HepG2 (cell line): Measurements from ENCODE around the gene FLT3LG. TPM values are rescaled to one million over a fixed set of nuclear protein-coding genes. Genes with fewer than 3 reads are reported as not detected.
A peak's percentile ranks its signal among the peaks of the same experiment; 100 is the strongest.

ENCODE experiments used
- BRCA1 ChIP-seq: sonication (generic); formaldehyde crosslinking; IDR thresholded peaks from 2 replicates; pipeline ENCODE4 v1.4.0; 2020; ENCODE audit warnings: missing genetic modification reagents
- CENPX ChIP-seq: sonication (generic); formaldehyde crosslinking; IDR thresholded peaks from 2 replicates; pipeline ENCODE4 v1.9.0; 2021; ENCODE audit warnings: mild to moderate bottlenecking, missing genetic modification reagents, moderate library complexity
- EP300 ChIP-seq, 3 experiments: sonication (generic) in 1 of 3; formaldehyde crosslinking in 1 of 3; IDR thresholded peaks; 2 replicates each; pipeline versions ENCODE4 v1.5.1 to v1.6.1; 2011 to 2020; ENCODE audit warnings: low read depth in 2 of 3, low read length in 2 of 3, borderline replicate concordance in 1 of 3, improper control_type of control experiment in 1 of 3, mild to moderate bottlenecking in 1 of 3, missing genetic modification reagents in 1 of 3, moderate library complexity in 1 of 3
- ETV6 ChIP-seq: sonication (generic); formaldehyde crosslinking; conservative IDR thresholded peaks from 2 replicates; pipeline ENCODE4 v1.4.0; 2020; ENCODE audit warnings: missing genetic modification reagents
- FOXK2 ChIP-seq: fragments of 450-650 bp; IDR thresholded peaks from 2 replicates; pipeline ENCODE4 v1.6.1; 2016
- GTF2F1 ChIP-seq: fragments of 150-350 bp; IDR thresholded peaks from 2 replicates; pipeline ENCODE4 v1.6.1; 2014; ENCODE audit warnings: low read length
- IRF2 ChIP-seq: IDR thresholded peaks from 2 replicates; pipeline ENCODE4 v1.6.1; 2018; ENCODE audit warnings: missing genetic modification reagents, missing compliant biosample characterization
- KDM3A ChIP-seq: IDR thresholded peaks from 2 replicates; pipeline ENCODE4 v1.6.1; 2018; ENCODE audit warnings: low read depth, missing compliant biosample characterization
- NRL ChIP-seq: sonication (generic); formaldehyde crosslinking; IDR thresholded peaks from 2 replicates; pipeline ENCODE4 v1.5.0; 2020; ENCODE audit warnings: missing genetic modification reagents, mild to moderate bottlenecking, moderate library complexity, borderline replicate concordance
- PHF5A ChIP-seq: IDR thresholded peaks from one replicate; pipeline ENCODE4 v1.6.1; 2018; ENCODE audit warnings: low read depth, missing genetic modification reagents; ENCODE audit not compliant: unreplicated experiment
- RARA ChIP-seq: IDR thresholded peaks from 2 replicates; pipeline ENCODE4 v1.6.1; 2016; ENCODE audit warnings: missing genetic modification reagents, missing compliant biosample characterization
- RBM22 ChIP-seq: fragments of 200-400 bp; formaldehyde crosslinking; optimal IDR thresholded peaks from 2 replicates; pipeline ENCODE3; 2017; ENCODE audit warnings: mild to moderate bottlenecking, low read length, moderate library complexity
- REL ChIP-seq: sonication (generic); formaldehyde crosslinking; conservative IDR thresholded peaks from 2 replicates; pipeline ENCODE4 v1.8.0; 2022; ENCODE audit warnings: mild to moderate bottlenecking, missing genetic modification reagents, moderate library complexity
- RFXANK ChIP-seq: IDR thresholded peaks from 2 replicates; pipeline ENCODE4 v1.6.1; 2016
- SP1 ChIP-seq, 2 experiments: fragments of 450-650 bp in 1 of 2; sonication (generic) in 1 of 2; formaldehyde crosslinking in 1 of 2; IDR thresholded peaks; 2 replicates each; pipeline versions ENCODE4 v1.4.0 to v1.6.1; 2016 to 2020; ENCODE audit warnings: missing genetic modification reagents in 1 of 2
- TGIF2 ChIP-seq: IDR thresholded peaks from 2 replicates; pipeline ENCODE4 v1.6.1; 2016; ENCODE audit warnings: control low read depth, missing compliant biosample characterization
- ZNF430 ChIP-seq: sonication (generic); formaldehyde crosslinking; IDR thresholded peaks from 2 replicates; pipeline ENCODE4 v1.9.0; 2021; ENCODE audit warnings: mild to moderate bottlenecking, missing genetic modification reagents
- ZNF709 ChIP-seq: sonication (generic); formaldehyde crosslinking; IDR thresholded peaks from 2 replicates; pipeline ENCODE4 v1.5.0; 2020; ENCODE audit warnings: mild to moderate bottlenecking, missing genetic modification reagents
- polyA plus RNA-seq, 8 experiments: library from polyadenylated mRNA; depleted of rRNA in 3 of 8; stranded (reverse) in 7 of 8; unstranded in 1 of 8; fragments of >200 nt; fragmentation: Illumina TruSeq in 4 of 8; extraction: Trizol in 4 of 8; gene quantifications; 2 replicates each; pipeline versions ENCODE4 v1.2.1 to v1.2.3, GENCODE V29; 2011 to 2016; ENCODE audit warnings: low read depth in 4 of 8, missing spikeins in 1 of 8, mixed read lengths in 1 of 8; ENCODE audit not compliant: insufficient read depth in 1 of 8
- total RNA-seq, 5 experiments: library from RNA; depleted of rRNA; stranded (reverse); fragments of >200 nt; fragmentation: Illumina TruSeq; extraction: Trizol; gene quantifications; 2 replicates each; pipeline ENCODE4 v1.2.3, GENCODE V29; 2016; ENCODE audit warnings: low read depth in 1 of 5
- TF ChIP-seq, protein P1 (sequence below): IDR thresholded peaks from 2 replicates; pipeline ENCODE4 v1.6.1; 2016
- TF ChIP-seq, protein P2 (sequence below): IDR thresholded peaks from 2 replicates; pipeline ENCODE4 v1.4.0; 2020; ENCODE audit warnings: mild to moderate bottlenecking, missing genetic modification reagents
- TF ChIP-seq, protein P3 (sequence below): sonication (generic); formaldehyde crosslinking; conservative IDR thresholded peaks from 2 replicates; pipeline ENCODE4 v1.4.0; 2020; ENCODE audit warnings: missing genetic modification reagents
- TF ChIP-seq, protein P4 (sequence below): sonication (generic); formaldehyde crosslinking; IDR thresholded peaks from 2 replicates; pipeline ENCODE4 v1.5.1; 2020; ENCODE audit warnings: mild to moderate bottlenecking, missing genetic modification reagents, moderate library complexity

Gene FLT3LG
- total and polyA plus RNA-seq, 2 of the 13 experiments (the other 11 are each of a cell fraction or from before 2014, with no cell fraction given) = 1.5 to 2.6 TPM

DNA sequence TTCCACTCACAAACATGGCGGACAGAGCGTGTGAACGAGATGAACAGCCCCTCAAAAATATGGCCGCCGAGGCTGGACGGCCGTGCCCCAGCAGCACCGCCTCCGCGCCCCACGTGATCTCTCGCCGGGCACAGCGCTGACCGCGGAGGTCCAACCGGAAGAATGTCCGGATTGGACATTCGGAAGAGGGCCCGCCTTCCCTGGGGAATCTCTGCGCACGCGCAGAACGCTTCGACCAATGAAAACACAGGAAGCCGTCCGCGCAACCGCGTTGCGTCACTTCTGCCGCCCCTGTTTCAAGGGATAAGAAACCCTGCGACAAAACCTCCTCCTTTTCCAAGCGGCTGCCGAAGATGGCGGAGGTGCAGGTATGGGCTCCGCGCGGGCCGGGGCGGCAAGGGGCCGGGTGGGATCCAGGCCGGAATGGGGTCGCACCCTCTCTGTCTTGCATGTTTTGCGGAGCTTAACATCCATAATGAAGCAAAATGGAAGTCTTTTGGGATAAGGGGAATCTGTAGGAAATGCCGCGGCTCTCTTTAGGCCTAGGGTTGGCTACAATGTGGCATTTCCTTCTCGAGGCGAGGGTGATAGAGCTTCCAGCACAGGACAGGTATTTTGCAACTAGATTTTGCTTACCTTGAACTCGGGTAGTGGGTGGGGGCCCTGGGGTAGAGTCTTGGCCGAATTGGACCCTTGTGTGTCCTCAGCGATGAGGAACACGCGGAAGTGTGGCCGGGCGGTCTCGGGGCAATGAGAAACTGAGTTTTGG is 13.4 kb downstream of the FLT3LG start, which contains the start of gene RPL13A (continued):
- TF ChIP-seq RBM22 (peak; percentile 21), NRL (CRISPR knock-in tag) (peak; percentile 32; the same call in 1 of the 2 replicates), IRF2 (CRISPR knock-in tag) (peak; percentile 92), REL (CRISPR knock-in tag) (0 out of 2 replicates have a peak, but pooled peaks have one; percentile 21), RFXANK (CRISPR knock-in tag) (peak; percentile 93; the same call in 1 of the 2 replicates), ZNF709 (CRISPR knock-in tag) (no peak; the same call in 1 of the 2 replicates), PHF5A (CRISPR knock-in tag) (peak; percentile 74), ZNF430 (CRISPR knock-in tag) (peak; percentile 98), CENPX (CRISPR knock-in tag) (no peak), FOXK2 (peak; percentile 65; the same call in 1 of the 2 replicates), EP300 (IDR thresholded peaks at IDR 0.05; ENCODE audit: low read depth in 2 of 2, low read length in 2 of 2) (no peak; a peak in 1 of 4 replicates), EP300 (CRISPR knock-in tag; IDR thresholded peaks at IDR 0.05; ENCODE audit: borderline replicate concordance) (peak; percentile 69; the same call in 1 of the 2 replicates), SP1 (IDR thresholded peaks at IDR 0.05) (no peak), SP1 (CRISPR knock-in tag; IDR thresholded peaks at IDR 0.05) (peak; percentile 68), TGIF2 (CRISPR knock-in tag) (peak; percentile 38), BRCA1 (CRISPR knock-in tag) (no peak; the same call in 1 of the 2 replicates), ETV6 (0 out of 2 replicates have a peak, but pooled peaks have one; percentile 31), KDM3A (peak; percentile 55; the same call in 1 of the 2 replicates), GTF2F1 (peak; percentile 79; the same call in 1 of the 2 replicates), RARA (CRISPR knock-in tag) (no peak; the same call in 1 of the 2 replicates)
- TF ChIP-seq, protein P1, sequence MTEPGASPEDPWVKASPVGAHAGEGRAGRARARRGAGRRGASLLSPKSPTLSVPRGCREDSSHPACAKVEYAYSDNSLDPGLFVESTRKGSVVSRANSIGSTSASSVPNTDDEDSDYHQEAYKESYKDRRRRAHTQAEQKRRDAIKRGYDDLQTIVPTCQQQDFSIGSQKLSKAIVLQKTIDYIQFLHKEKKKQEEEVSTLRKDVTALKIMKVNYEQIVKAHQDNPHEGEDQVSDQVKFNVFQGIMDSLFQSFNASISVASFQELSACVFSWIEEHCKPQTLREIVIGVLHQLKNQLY = 0 out of 2 replicates have a peak, but pooled peaks have one; percentile 12
- TF ChIP-seq, protein P2, sequence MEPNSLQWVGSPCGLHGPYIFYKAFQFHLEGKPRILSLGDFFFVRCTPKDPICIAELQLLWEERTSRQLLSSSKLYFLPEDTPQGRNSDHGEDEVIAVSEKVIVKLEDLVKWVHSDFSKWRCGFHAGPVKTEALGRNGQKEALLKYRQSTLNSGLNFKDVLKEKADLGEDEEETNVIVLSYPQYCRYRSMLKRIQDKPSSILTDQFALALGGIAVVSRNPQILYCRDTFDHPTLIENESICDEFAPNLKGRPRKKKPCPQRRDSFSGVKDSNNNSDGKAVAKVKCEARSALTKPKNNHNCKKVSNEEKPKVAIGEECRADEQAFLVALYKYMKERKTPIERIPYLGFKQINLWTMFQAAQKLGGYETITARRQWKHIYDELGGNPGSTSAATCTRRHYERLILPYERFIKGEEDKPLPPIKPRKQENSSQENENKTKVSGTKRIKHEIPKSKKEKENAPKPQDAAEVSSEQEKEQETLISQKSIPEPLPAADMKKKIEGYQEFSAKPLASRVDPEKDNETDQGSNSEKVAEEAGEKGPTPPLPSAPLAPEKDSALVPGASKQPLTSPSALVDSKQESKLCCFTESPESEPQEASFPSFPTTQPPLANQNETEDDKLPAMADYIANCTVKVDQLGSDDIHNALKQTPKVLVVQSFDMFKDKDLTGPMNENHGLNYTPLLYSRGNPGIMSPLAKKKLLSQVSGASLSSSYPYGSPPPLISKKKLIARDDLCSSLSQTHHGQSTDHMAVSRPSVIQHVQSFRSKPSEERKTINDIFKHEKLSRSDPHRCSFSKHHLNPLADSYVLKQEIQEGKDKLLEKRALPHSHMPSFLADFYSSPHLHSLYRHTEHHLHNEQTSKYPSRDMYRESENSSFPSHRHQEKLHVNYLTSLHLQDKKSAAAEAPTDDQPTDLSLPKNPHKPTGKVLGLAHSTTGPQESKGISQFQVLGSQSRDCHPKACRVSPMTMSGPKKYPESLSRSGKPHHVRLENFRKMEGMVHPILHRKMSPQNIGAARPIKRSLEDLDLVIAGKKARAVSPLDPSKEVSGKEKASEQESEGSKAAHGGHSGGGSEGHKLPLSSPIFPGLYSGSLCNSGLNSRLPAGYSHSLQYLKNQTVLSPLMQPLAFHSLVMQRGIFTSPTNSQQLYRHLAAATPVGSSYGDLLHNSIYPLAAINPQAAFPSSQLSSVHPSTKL (CRISPR knock-in tag) = no peak
- TF ChIP-seq, protein P3, sequence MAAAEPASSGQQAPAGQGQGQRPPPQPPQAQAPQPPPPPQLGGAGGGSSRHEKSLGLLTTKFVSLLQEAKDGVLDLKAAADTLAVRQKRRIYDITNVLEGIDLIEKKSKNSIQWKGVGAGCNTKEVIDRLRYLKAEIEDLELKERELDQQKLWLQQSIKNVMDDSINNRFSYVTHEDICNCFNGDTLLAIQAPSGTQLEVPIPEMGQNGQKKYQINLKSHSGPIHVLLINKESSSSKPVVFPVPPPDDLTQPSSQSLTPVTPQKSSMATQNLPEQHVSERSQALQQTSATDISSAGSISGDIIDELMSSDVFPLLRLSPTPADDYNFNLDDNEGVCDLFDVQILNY = peak; percentile 58; the same call in 1 of the 2 replicates
- TF ChIP-seq, protein P4, sequence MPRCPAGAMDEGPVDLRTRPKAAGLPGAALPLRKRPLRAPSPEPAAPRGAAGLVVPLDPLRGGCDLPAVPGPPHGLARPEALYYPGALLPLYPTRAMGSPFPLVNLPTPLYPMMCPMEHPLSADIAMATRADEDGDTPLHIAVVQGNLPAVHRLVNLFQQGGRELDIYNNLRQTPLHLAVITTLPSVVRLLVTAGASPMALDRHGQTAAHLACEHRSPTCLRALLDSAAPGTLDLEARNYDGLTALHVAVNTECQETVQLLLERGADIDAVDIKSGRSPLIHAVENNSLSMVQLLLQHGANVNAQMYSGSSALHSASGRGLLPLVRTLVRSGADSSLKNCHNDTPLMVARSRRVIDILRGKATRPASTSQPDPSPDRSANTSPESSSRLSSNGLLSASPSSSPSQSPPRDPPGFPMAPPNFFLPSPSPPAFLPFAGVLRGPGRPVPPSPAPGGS (CRISPR knock-in tag) = peak; percentile 69; the same call in 1 of the 2 replicates
